GM21367 (cell line): ENCODE data around the gene FURIN.
"Not testable (repeated sequence)": the region's sequence is repeated elsewhere in the genome, so short reads cannot be mapped to it uniquely, and the experiment has no call there.

Source experiments
- ATAC-seq: cut with Tn5 transposase; IDR thresholded peaks from one replicate; pipeline ENCODE4 v1.9.1; 2021; ENCODE audit not compliant: unreplicated experiment

FURIN gene

DNA sequence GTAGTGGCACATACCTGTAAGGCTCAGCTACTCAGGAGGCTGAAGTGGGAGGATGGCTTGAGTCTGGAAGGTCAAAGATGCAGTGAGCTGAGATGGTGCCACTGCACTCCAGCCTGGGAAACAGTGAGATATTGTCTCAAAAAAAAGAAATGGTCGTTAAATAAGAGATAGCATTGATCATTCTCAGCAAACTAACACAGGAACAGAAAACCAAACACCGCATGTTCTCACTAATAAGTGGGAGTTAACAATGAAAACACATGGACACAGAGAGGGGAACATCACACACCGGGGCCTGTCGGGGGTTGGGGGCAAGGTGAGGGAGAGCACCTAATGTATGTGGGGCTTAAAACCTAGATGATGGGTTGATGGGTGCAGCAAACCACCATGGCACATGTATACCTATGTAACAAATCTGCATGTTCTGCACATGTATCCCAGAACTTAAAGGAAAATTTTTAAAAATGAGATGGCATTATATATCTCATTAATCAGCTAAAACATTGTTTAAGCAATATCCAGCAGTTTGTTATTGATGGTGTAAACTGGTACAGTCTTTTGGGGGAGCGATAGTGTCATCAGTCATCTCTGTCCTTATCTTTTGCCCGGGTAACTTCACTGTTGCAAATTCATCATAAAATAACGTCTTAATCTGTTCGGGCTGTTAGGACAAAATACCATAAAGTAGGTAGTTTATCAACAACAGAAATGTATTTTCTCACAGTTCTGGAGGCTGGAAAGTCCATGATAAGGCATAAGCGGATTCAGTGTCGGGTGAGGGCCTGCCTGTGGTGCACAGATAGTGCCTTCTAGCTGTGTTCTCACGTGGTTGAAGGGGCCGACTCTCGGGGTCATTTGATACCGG lies 33.0 kb downstream of the FURIN start:
- no peak for ATAC-seq

GRCh38 chr15:90902040-90902839 lies 33.9 kb downstream of the FURIN start:
- ATAC-seq: peak; percentile 57

GRCh38 chr15:90902840-90903732 lies 34.7 kb downstream of the FURIN start, which contains the start of gene MAN2A2:
MAN2A2 (plus strand) TSS chr15:90903302; CDS start chr15:90904208, 906 bp downstream.
- peak; percentile 62 for ATAC-seq

DNA sequence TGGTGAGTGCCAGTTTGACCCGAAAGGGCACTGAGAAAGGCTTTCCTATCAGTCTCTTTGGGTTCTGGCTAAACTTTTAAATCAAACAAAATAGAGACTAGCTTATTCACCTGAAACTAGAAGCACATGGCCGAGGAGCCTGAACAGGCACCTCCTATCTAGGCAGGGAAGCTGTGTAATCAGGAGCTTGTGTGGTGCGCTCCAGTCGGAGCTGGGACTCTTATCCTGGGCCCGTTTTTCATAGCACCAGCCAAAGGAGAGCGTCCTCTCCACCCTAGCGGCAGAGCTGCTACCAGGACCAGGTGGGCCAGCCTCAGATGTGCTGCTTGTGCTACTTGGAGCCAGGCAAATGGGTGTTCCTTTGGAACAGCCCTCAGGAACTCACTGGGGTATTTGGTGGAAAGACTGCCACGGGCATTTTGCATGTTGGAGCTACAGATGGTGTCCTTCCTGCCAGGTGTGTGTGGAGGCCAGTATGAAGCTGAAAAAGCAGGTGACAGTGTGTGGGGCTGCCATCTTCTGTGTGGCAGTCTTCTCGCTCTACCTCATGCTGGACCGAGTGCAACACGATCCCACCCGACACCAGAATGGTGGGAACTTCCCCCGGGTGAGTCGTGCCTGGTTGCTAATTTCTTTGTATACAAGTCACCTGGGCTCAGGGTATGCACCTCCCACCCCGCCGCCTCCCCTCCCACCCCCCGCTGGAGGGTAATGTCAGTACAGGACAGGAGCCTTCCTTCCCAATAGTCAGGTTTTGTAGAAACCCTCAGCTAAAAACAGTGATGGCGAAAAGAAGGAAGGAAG lies 35.5 kb downstream of the FURIN start:
- ATAC-seq: no peak

- ATAC-seq: no peak
Measured at GRCh38 chr15:90904746-90905145, 36.4 kb downstream of the FURIN start.

GRCh38 chr15:90905306-90906180 lies 37.2 kb downstream of the FURIN start:
- no peak for ATAC-seq

DNA sequence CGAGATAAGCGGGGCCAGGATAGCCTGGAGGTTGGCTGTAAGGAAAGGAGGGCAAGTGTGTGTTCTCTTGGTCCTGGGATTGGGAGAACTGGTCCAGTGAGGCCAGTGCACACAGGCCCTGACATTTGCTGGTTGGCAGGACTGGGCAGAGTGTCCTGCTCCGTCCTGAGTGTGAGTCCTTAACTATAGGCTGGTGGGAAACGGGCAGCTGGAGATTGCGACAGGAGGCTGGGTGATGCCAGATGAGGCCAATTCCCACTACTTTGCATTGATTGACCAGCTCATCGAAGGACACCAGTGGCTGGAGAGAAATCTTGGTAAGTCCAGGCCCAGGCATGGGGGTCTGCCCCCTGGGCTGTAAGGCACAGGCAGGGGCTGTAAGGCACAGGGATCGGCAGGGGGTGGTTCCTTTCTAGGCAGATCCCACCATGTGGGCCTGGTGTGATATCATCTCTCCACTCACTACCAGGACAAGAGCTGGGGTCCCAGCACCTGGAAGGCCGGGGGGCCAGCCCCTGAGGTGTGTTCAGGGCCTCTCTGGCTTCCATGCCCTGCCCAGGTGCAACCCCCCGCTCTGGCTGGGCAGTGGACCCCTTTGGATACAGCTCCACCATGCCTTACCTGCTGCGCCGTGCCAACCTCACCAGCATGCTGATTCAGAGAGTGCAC lies 37.9 kb downstream of the FURIN start:
- ATAC-seq: no peak

GRCh38 chr15:90907051-90907660 lies 38.8 kb downstream of the FURIN start:
- ATAC-seq: no peak

- ATAC-seq: no peak
Measured at GRCh38 chr15:90907838-90908507, 39.6 kb downstream of the FURIN start.

- not testable (repeated sequence) for ATAC-seq
Measured at GRCh38 chr15:90909449-90909848, 41.1 kb downstream of the FURIN start.

- no peak for ATAC-seq
Measured at GRCh38 chr15:90909976-90910375, 41.6 kb downstream of the FURIN start.

DNA sequence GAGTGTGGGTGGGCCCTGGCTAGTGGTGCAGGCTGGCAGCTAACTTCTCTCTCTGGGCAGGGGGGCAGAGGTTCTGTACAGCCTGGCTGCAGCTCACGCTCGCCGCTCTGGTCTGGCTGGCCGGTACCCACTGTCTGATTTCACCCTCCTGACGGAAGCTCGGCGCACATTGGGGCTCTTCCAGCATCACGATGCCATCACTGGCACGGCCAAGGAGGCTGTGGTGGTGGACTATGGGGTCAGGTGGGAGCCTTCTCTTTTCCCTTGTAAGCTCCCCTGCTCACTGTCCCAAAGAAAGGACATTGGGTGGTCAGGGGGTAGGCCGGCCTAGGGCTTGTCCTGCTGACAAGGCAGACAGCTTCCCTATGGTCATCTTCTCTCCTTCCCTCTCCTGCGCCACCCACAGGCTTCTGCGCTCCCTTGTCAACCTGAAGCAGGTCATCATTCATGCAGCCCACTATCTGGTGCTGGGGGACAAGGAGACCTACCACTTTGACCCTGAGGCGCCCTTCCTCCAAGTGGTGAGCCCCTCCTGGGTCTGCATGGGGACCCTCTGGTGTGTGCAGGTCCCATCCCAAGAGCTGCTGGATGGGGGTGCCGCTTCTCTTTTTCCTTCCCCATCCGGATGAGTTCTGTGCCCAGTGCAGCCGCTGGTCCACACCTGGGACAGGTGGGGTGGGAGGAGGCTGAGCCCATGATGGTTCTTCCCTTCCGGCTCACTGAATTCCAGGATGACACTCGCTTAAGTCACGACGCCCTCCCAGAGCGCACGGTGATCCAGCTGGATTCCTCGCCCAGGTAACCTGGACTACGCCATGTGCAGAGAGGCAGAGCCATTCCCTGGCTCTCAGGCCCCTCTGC lies 42.3 kb downstream of the FURIN start:
- no peak for ATAC-seq

GRCh38 chr15:90911302-90911623 lies 42.9 kb downstream of the FURIN start:
- no peak for ATAC-seq

DNA sequence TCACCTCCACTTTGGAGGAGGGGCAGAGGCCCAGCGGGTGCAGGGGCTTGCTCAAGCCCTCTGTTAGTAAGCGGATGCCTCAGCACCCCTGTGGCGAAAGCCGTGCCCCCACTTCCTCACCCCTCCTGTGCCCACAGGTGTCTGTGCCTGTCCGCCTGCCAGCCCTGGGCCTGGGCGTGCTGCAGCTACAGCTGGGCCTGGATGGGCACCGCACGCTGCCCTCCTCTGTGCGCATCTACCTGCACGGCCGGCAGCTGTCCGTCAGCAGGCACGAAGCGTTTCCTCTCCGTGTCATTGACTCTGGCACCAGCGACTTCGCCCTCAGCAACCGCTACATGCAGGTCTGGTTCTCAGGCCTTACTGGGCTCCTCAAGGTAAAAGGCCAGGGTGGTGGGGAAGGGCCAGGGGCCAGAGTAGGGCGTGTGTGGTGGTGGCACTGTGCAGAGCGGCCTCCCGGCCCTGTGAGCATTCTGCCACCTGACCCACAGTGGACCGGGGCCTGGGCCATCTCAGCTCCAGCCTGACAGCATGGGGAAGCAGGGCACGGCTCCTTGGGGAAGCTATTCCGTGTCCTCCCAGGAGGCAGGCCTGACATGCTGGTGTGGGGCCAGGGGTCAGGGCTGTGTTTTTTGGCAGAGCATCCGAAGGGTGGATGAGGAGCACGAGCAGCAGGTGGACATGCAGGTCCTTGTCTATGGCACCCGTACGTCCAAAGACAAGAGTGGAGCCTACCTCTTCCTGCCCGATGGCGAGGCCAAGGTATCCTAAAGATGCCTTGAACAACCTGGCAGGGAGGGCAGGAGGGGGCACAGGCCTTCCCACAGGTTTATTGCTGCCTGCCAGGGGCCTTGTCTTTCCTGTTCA lies 43.8 kb downstream of the FURIN start:
- no peak for ATAC-seq

- no peak for ATAC-seq
Measured at GRCh38 chr15:90912770-90913075, 44.3 kb downstream of the FURIN start.

DNA sequence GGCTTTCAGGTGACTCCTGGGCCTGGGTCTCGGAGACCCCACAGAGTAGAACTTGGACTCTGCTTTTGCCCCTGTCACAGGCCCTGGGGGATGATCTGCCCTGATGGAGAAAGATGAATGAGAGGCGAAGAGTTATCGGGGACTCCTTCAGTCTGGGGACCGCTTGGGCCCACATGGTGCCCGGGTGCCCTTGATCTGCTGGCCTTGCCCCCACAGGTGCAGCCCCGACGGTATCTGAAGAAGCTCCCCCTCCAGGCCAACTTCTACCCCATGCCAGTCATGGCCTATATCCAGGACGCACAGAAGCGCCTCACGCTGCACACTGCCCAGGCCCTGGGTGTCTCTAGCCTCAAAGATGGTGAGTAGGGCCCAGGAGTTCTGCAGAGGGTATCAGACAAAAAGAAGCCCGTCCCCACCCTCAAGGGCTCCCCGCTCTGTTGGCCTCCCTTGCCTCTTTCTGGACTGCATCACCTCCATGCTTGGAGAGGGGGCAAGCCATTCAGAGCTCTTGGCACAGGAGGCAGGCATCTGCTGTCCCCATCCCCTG lies 45.1 kb downstream of the FURIN start:
- ATAC-seq: no peak
